K562 (cell line): Measurements from ENCODE around the gene UNC13C. TPM values are rescaled to one million over a fixed set of nuclear protein-coding genes. Genes with fewer than 3 reads are reported as not detected.

Experiments used
- ATAC-seq: fragments of 200-7000 bp; cut with Tn5 transposase; 3 replicates; pipeline ENCODE4 v1.9.1; 2020; ENCODE audit warnings: moderate library complexity
- BruUV-seq: library from RNA; stranded (reverse); fragments of 400-500 nt; replicated peaks from 2 replicates; lab custom pipeline; 2021; lab: Mats Ljungman, UMichigan
- CTCF ChIA-PET: fragments of 300-600 bp; formaldehyde crosslinking; extraction: SDS; loops from one replicate; lab custom pipeline; 2021; ENCODE audit warnings: low intra/inter-chr PET ratio; lab: Yijun Ruan, JAX
- POLR2A ChIA-PET: fragments of 300-600, 350-650 bp; sonication (Branson Sonifier 250); formaldehyde crosslinking; extraction: SDS; loops from one replicate; lab custom pipeline; 2021; ENCODE audit warnings: antibody characterized with exemption, inconsistent platforms; lab: Yijun Ruan, JAX
- DNase-seq, 4 experiments: peaks; one replicate each; pipeline versions ENCODE4 v3.0.0 to v3.0.0-alpha.2; 2011 to 2018; ENCODE audit warnings: low spot score in 3 of 4, mixed read lengths in 3 of 4; ENCODE audit errors: extremely low read depth in 1 of 4
- FAIRE-seq: peaks from 2 replicates; lab custom pipeline; 2011; peaks lifted over from hg19 to GRCh38; lab: Jason Lieb, UNC
- H2AFZ ChIP-seq: 2 replicates; pipeline ENCODE4 v1.6.0; 2011; ENCODE audit warnings: low read depth, low read length, control low read depth, inconsistent platforms
- H3K27ac ChIP-seq: fragments of 200-600 bp; 3 replicates; pipeline ENCODE4 v1.8.0; 2011; ENCODE audit warnings: low read depth, mild to moderate bottlenecking, control low read depth, inconsistent platforms, low read length, moderate library complexity, mixed read lengths; ENCODE audit errors: extremely low read depth
- H3K27me3 ChIP-seq, 2 experiments: fragments of 300-600 bp in 1 of 2; 2 replicates in 1 of 2; 3 replicates in 1 of 2; pipeline versions ENCODE4 v1.6.0 to v1.8.0; 2011; ENCODE audit warnings: inconsistent platforms in 2 of 2, low read length in 2 of 2, mild to moderate bottlenecking in 1 of 2, mixed read lengths in 1 of 2, moderate library complexity in 1 of 2; ENCODE audit not compliant: control insufficient read depth in 2 of 2, insufficient read depth in 2 of 2
- H3K36me3 ChIP-seq: fragments of 300-600 bp; 3 replicates; pipeline ENCODE4 v1.8.0; 2011; ENCODE audit warnings: mild to moderate bottlenecking, low read length, inconsistent platforms; ENCODE audit not compliant: control insufficient read depth, insufficient read depth
- H3K4me1 ChIP-seq, 2 experiments: fragments of 200-600 bp in 1 of 2; replicated peaks in 1 of 2; 2 replicates in 1 of 2; 3 replicates in 1 of 2; pipeline versions ENCODE4 v1.5.1 to v1.8.0; 2011; ENCODE audit warnings: inconsistent platforms in 2 of 2, low read length in 2 of 2, mild to moderate bottlenecking in 1 of 2, mixed read lengths in 1 of 2, moderate library complexity in 1 of 2; ENCODE audit not compliant: control insufficient read depth in 2 of 2, insufficient read depth in 2 of 2
- H3K4me2 ChIP-seq: 2 replicates; pipeline ENCODE4 v1.6.1; 2011; ENCODE audit warnings: low read length, control low read depth, inconsistent platforms, mixed read lengths; ENCODE audit not compliant: insufficient read depth
- H3K4me3 ChIP-seq: fragments of 200-600 bp; sonication (generic), shearing (Covaris generic); 2 replicates; pipeline ENCODE4 v1.5.1; 2016; ENCODE audit warnings: control low read depth, inconsistent platforms
- H3K79me2 ChIP-seq: fragments of 200-600 bp; 3 replicates; pipeline ENCODE4 v1.8.0; 2011; ENCODE audit warnings: low read length, inconsistent platforms; ENCODE audit not compliant: control insufficient read depth, insufficient read depth
- H3K9ac ChIP-seq, 2 experiments: 2 replicates each; pipeline versions ENCODE4 v1.6.0 to v1.6.1; 2011; ENCODE audit warnings: low read depth in 2 of 2, low read length in 2 of 2, control low read depth in 1 of 2, inconsistent platforms in 1 of 2, mild to moderate bottlenecking in 1 of 2, mixed read lengths in 1 of 2; ENCODE audit not compliant: insufficient read depth in 1 of 2
- H3K9me1 ChIP-seq: one replicate; pipeline ENCODE4 v1.6.0; 2011; ENCODE audit warnings: inconsistent platforms, mild to moderate bottlenecking, low read length, moderate library complexity; ENCODE audit not compliant: control insufficient read depth, insufficient read depth
- H3K9me3 ChIP-seq: replicated peaks from 2 replicates; pipeline ENCODE4 v1.5.1; 2011; ENCODE audit warnings: low read depth, low read length, inconsistent platforms; ENCODE audit not compliant: control insufficient read depth, insufficient read depth
- H4K20me1 ChIP-seq: replicated peaks from 2 replicates; pipeline ENCODE4 v1.6.1; 2011; ENCODE audit warnings: low read length, inconsistent platforms, mixed read lengths; ENCODE audit not compliant: control insufficient read depth, insufficient read depth
- CBX8 ChIP-seq: fragments of 200-600 bp; sonication (generic); IDR thresholded peaks from 2 replicates; pipeline ENCODE4 v1.6.1; 2012; ENCODE audit warnings: borderline replicate concordance, mixed run types, low read depth, mild to moderate bottlenecking, moderate library complexity, mixed read lengths, low read length, control low read depth, inconsistent platforms; ENCODE audit not compliant: poor library complexity, severe bottlenecking; ENCODE audit errors: extremely low read depth
- IRF1 ChIP-seq: sonication (generic); formaldehyde crosslinking; IDR thresholded peaks from 2 replicates; pipeline ENCODE4 v1.8.0; 2022; ENCODE audit warnings: missing genetic modification reagents, mild to moderate bottlenecking, borderline replicate concordance
- KAT8 ChIP-seq: fragments of 450-650 bp; IDR thresholded peaks from 2 replicates; pipeline ENCODE4 v1.6.1; 2016; ENCODE audit warnings: low read depth, mild to moderate bottlenecking
- KLF6 ChIP-seq: fragments of 250-450 bp; sonication (Bioruptor Pico); IDR thresholded peaks from 2 replicates; pipeline ENCODE4 v1.4.0; 2020; ENCODE audit warnings: mild to moderate bottlenecking, moderate library complexity, borderline replicate concordance
- LEF1 ChIP-seq: fragments of 450-650 bp; IDR thresholded peaks from 2 replicates; pipeline ENCODE4 v1.6.1; 2016; ENCODE audit warnings: mild to moderate bottlenecking
- SIX5 ChIP-seq, 2 experiments: IDR thresholded peaks; 2 replicates each; pipeline ENCODE4 v1.6.1; 2011; ENCODE audit warnings: low read length in 2 of 2, borderline replicate concordance in 1 of 2, low read depth in 1 of 2, mild to moderate bottlenecking in 1 of 2, moderate library complexity in 1 of 2; ENCODE audit not compliant: insufficient read depth in 1 of 2
- U2AF1 ChIP-seq: fragments of 200-400 bp; formaldehyde crosslinking; optimal IDR thresholded peaks from 2 replicates; pipeline ENCODE3; 2017; ENCODE audit warnings: mild to moderate bottlenecking, low read depth, low read length, moderate library complexity
- ZNF3 ChIP-seq: fragments of 250-450 bp; sonication (Bioruptor Pico); IDR thresholded peaks from 2 replicates; pipeline ENCODE4 v1.5.0; 2021; ENCODE audit warnings: mild to moderate bottlenecking, moderate library complexity
- WGBS: fragments of 100-300 bp; shearing (Covaris generic); methylation state at CpG from one replicate; pipeline ENCODE4 v1.1.6; 2016; ENCODE audit warnings: low coverage, mixed read lengths; ENCODE audit not compliant: insufficient coverage; ENCODE audit errors: missing lambda C conversion rate; 5-methylcytosine and 5-hydroxymethylcytosine counted together
- in situ Hi-C: fragments of 300-500 bp; cut with MboI; formaldehyde crosslinking; loops from 4 replicates; pipeline ENCODE4 v1.15.0; 2018; ENCODE audit warnings: inconsistent platforms, mixed read lengths
- intact Hi-C: fragments of 100-400 bp; cut with micrococcal nuclease; formaldehyde crosslinking; loops from 2 replicates; pipeline ENCODE4 v1.14.2; 2022
- polyA plus RNA-seq, 8 experiments: library from polyadenylated mRNA; depleted of rRNA in 4 of 8; stranded (reverse) in 5 of 8; unstranded in 3 of 8; fragments of >200 nt; fragmentation: Nextera tagmentation in 2 of 8; fragmentation: Illumina TruSeq in 1 of 8; extraction: Ambion mirVana in 2 of 8; extraction: Trizol in 1 of 8; gene quantifications; 2 replicates each; pipeline versions ENCODE4 v1.2.1 to v1.2.3, GENCODE V29; 2011 to 2014; ENCODE audit warnings: inconsistent platforms in 1 of 8, missing spikeins in 1 of 8
- total RNA-seq, 7 experiments: library from RNA; depleted of rRNA in 6 of 7; stranded (reverse); fragments of >200 nt in 6 of 7; fragmentation: Illumina TruSeq in 2 of 7; extraction: Trizol in 2 of 7; gene quantifications; 2 replicates each; pipeline versions ENCODE4 v1.2.1 to v1.2.3, GENCODE V29; 2011 to 2021; ENCODE audit warnings: low replicate concordance in 1 of 7

UNC13C gene
- total and polyA plus RNA-seq, 9 of the 15 experiments (the other 6 are each of a cell fraction or from before 2014, with no cell fraction given), result not detected

GRCh38 chr15:54064365-54064764, 86.1 kb downstream of the UNC13C start:
- Histone ChIP-seq H3K4me2 (no peak overlapping the region), H3K27ac (no peak overlapping the region), H3K27me3 (no peaks in the 10 kb centered on the region), H3K4me1 (no peaks in the 10 kb centered on the region), H3K9me3 (no peaks in the 10 kb centered on the region), H4K20me1 (no peaks in the 10 kb centered on the region), H3K36me3 (no peaks in the 10 kb centered on the region), H3K9me1 (no peaks in the 10 kb centered on the region), H3K9ac (no peak overlapping the region), H3K79me2 (no peaks in the 10 kb centered on the region), H2AFZ (no peak overlapping the region), H3K4me3 (no peak overlapping the region)
- CTCF ChIA-PET, result no interaction called here
- in situ Hi-C loops, result no loop called here
- 4% methylated on average over 3 of the region's 3 CpGs for WGBS
- TF ChIP-seq KAT8, result no peak
- no peak for TF ChIP-seq U2AF1
- TF ChIP-seq LEF1, result no peak
- TF ChIP-seq ZNF3 (CRISPR knock-in tag), result no peak
- TF ChIP-seq IRF1 (CRISPR knock-in tag), result no peak
- TF ChIP-seq KLF6 (CRISPR knock-in tag), result no peak
- TF ChIP-seq SIX5 (IDR thresholded peaks at IDR 0.05; ENCODE audit: borderline replicate concordance in 1 of 2, insufficient read depth in 1 of 2, low read depth in 1 of 2, low read length in 2 of 2), result no peak
- TF ChIP-seq CBX8, result no peak
- DNase-seq, result no peak
- POLR2A ChIA-PET, result no interaction called here
- intact Hi-C loops, result no loop called here
- BruUV-seq, result no TSS peak
- FAIRE-seq, result no peak
- ATAC-seq, result no peak
